RWPE2 (cell line): Measurements from ENCODE around the gene SYNJ2.

ENCODE experiments used
- ATAC-seq: fragments of 200-7000 bp; cut with Tn5 transposase; 3 replicates; pipeline ENCODE4 v1.9.1; 2021; ENCODE audit warnings: low read depth
- DNase-seq: peaks from one replicate; pipeline ENCODE4 v3.0.0-alpha.2; 2020; ENCODE audit warnings: low spot score
- H3K27ac ChIP-seq: fragments of 450-650 bp; 2 replicates; pipeline ENCODE4 v1.5.1; 2017; ENCODE audit warnings: mild to moderate bottlenecking; ENCODE audit not compliant: poor library complexity, severe bottlenecking
- H3K27me3 ChIP-seq: fragments of 250-450 bp; sonication (Bioruptor Pico); 2 replicates; pipeline ENCODE4 v1.5.1; 2021; ENCODE audit warnings: mild to moderate bottlenecking, moderate library complexity; ENCODE audit not compliant: insufficient read depth, poor library complexity, severe bottlenecking
- H3K36me3 ChIP-seq: fragments of 250-450 bp; sonication (Bioruptor Pico); 2 replicates; pipeline ENCODE4 v1.5.1; 2020; ENCODE audit warnings: low read depth, mild to moderate bottlenecking, moderate library complexity
- H3K4me1 ChIP-seq: fragments of 250-450 bp; sonication (Bioruptor Pico); 2 replicates; pipeline ENCODE4 v1.5.1; 2021; ENCODE audit warnings: mild to moderate bottlenecking, moderate library complexity; ENCODE audit not compliant: insufficient read depth, poor library complexity, severe bottlenecking
- H3K4me3 ChIP-seq: fragments of 250-450 bp; sonication (Bioruptor Pico); 2 replicates; pipeline ENCODE4 v1.5.1; 2021; ENCODE audit warnings: mild to moderate bottlenecking, moderate library complexity; ENCODE audit not compliant: severe bottlenecking
- H3K9me3 ChIP-seq: fragments of 250-450 bp; sonication (Bioruptor Pico); 2 replicates; pipeline ENCODE4 v1.5.1; 2021; ENCODE audit warnings: mild to moderate bottlenecking, moderate library complexity; ENCODE audit not compliant: severe bottlenecking
- TF ChIP-seq, protein P1 (sequence below): fragments of 450-650 bp; IDR thresholded peaks from one replicate; pipeline ENCODE4 v1.5.1; 2017; ENCODE audit warnings: mild to moderate bottlenecking, moderate library complexity; ENCODE audit not compliant: poor library complexity, severe bottlenecking

Gene SYNJ2

DNA sequence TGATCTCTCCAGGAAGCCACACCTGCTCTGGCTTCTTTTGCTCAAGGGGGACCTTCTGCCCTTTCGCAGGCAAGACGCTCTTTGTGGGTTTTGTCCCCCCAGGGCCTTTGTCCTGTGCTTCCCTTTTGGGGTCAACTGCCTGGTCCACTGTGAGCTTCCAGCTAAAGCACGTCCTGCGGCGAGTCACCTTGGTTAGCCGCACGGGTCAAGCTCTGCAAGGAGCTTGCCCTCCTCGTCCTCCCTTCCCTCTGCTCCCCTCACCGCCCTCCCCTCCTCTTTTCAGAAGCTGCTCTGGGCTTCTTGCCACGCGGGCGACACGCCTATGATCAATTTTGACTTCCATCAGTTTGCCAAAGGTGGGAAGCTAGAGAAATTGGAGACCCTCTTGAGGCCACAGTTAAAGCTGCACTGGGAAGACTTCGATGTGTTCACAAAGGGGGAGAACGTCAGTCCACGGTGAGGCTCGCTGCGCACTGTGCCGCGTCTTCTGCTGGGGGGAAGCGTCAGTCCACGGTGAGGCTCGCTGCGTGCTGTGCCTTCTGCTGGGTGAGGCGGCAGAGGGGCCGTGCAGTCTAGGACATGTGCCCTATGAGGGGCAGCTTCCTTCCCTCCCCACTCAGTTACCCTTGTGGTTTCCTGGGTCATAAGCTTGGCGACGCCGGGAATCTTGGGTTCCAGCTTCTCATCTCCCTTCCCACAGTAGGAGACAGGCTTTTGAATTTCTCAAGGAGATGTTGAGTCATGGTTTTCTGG lies 80.2 kb downstream of the SYNJ2 start:
- TF ChIP-seq, protein P1, sequence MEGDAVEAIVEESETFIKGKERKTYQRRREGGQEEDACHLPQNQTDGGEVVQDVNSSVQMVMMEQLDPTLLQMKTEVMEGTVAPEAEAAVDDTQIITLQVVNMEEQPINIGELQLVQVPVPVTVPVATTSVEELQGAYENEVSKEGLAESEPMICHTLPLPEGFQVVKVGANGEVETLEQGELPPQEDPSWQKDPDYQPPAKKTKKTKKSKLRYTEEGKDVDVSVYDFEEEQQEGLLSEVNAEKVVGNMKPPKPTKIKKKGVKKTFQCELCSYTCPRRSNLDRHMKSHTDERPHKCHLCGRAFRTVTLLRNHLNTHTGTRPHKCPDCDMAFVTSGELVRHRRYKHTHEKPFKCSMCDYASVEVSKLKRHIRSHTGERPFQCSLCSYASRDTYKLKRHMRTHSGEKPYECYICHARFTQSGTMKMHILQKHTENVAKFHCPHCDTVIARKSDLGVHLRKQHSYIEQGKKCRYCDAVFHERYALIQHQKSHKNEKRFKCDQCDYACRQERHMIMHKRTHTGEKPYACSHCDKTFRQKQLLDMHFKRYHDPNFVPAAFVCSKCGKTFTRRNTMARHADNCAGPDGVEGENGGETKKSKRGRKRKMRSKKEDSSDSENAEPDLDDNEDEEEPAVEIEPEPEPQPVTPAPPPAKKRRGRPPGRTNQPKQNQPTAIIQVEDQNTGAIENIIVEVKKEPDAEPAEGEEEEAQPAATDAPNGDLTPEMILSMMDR, result no peak
- no peak for ATAC-seq
- Histone ChIP-seq H3K4me1 (peaks cover 31% of the 10 kb centered on the region), H3K36me3 (peaks cover 4% of the 10 kb centered on the region), H3K9me3 (peaks cover 2% of the 10 kb centered on the region), H3K27me3 (no peaks in the 10 kb centered on the region), H3K27ac (no peak overlapping the region), H3K4me3 (no peak overlapping the region)
- no peak for DNase-seq

DNA sequence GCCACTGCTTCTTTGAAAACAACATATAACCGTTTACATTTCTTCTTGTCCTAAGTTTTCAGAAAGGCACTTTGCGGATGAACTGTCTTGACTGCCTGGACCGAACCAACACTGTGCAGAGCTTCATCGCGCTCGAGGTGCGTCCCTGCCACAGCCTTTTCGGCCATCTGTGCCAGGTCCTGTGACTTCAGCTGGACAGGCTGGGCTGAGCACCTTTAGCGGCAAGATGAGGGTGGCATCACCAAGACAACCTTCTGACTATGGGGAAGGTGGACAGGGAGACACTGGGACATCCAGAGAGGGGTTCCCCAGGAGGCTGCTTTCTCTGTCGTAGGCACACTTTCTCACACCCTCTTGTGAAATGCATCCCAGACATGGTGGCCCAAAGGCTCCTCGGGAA lies 82.1 kb downstream of the SYNJ2 start:
- no peak overlapping the region for H3K27ac ChIP-seq
- peaks cover 9% of the 10 kb centered on the region for H3K36me3 ChIP-seq
- DNase-seq (no peak), ATAC-seq (no peak)
- H3K9me3 ChIP-seq, result peaks cover 2% of the 10 kb centered on the region
- no peaks in the 10 kb centered on the region for H3K27me3 ChIP-seq
- H3K4me3 ChIP-seq, result no peak overlapping the region
- TF ChIP-seq, protein P1, result no peak
- peaks cover 22% of the 10 kb centered on the region for H3K4me1 ChIP-seq

DNA sequence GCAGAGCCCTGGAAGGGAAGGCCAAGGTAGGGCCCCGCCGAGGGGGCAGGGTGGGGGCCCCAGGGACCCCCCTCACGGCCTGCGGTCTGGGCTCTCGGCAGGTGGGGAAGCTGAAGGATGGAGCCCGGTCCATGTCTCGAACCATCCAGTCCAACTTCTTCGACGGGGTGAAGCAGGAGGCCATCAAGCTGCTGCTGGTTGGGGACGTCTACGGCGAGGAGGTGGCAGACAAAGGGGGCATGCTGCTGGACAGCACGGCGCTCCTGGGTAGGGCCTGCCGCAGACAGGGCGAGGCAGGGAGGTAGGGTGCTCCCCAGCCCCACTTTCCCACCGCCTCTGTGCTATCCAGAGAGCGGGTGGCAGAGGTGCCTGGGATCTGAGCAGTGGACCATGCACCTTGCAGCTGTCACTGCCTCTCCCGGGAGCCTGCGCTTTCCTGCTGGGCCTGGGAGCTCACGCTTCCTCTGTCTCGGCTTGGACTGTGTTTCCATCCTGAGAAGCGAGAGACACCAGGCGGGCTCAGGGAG lies 83.1 kb downstream of the SYNJ2 start:
- no peak overlapping the region for H3K27ac ChIP-seq
- peaks cover 9% of the 10 kb centered on the region for H3K36me3 ChIP-seq
- peaks cover 2% of the 10 kb centered on the region for H3K9me3 ChIP-seq
- TF ChIP-seq, protein P1, result no peak
- DNase-seq, result no peak
- H3K4me3 ChIP-seq, result no peak overlapping the region
- no peaks in the 10 kb centered on the region for H3K27me3 ChIP-seq
- no peak for ATAC-seq
- H3K4me1 ChIP-seq, result peaks cover 30% of the 10 kb centered on the region

DNA sequence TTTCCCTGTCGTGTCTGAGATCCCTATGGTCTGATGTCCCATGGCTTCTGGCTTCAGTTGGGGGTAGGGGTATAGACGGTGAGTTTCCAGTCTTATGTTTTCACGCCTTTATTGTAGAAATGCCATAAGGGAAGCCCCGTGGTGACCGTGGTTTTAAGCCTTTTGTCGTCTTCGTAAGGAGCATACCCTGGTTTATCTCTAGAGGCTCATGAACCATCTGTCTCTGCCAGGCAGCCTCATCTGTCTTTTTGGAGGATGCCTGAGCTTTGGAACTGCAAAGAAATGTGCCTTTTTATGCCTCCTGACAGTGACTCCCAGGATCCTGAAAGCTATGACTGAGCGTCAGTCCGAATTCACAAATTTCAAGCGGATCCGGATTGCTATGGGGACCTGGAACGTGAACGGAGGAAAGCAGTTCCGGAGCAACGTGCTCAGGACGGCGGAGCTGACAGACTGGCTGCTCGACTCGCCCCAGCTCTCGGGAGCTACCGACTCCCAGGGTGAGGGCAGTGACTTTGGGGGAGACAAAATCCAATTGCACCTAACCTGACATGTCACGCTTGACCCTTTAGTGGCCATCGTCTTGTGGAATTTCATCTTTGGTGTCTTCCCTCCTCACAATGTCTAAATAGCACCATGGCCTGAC lies 84.6 kb downstream of the SYNJ2 start:
- no peak for ATAC-seq
- peaks cover 21% of the 10 kb centered on the region for H3K4me1 ChIP-seq
- H3K27ac ChIP-seq, result no peak overlapping the region
- peaks cover 2% of the 10 kb centered on the region for H3K9me3 ChIP-seq
- peaks cover 14% of the 10 kb centered on the region for H3K36me3 ChIP-seq
- DNase-seq, result no peak
- H3K4me3 ChIP-seq, result no peak overlapping the region
- H3K27me3 ChIP-seq, result no peaks in the 10 kb centered on the region
- TF ChIP-seq, protein P1, result no peak
